Activated CD8-positive, alpha-beta memory T cell treated with anti-CD3 and anti-CD28 coated beads, Interleukin-2, amount 10 ng/mL, durations not matched to agents 7 days and 5 days (primary cell): ENCODE results near the gene DOCK7. TPM values are rescaled to one million over a fixed set of nuclear protein-coding genes. Genes with fewer than 3 reads are reported as not detected.
A peak's percentile ranks its signal among the peaks of the same experiment; 100 is the strongest.
"Not testable (repeated sequence)": the region's sequence is repeated elsewhere in the genome, so short reads cannot be mapped to it uniquely, and the experiment has no call there.

Experiments used
- ATAC-seq: fragments of 150-1000 bp; cut with Tn5 transposase; one replicate; pipeline ENCODE4 v1.10.0; 2021; ENCODE audit warnings: moderate library complexity
- CTCF ChIA-PET: fragments of 350-600 bp; sonication (Branson Sonifier 250); formaldehyde crosslinking; loops from one replicate; lab custom pipeline; 2021; ENCODE audit warnings: antibody characterized with exemption; lab: Charles Lee
- DNase-seq: peaks from one replicate; pipeline ENCODE4 v3.0.0-alpha.2; 2020
- H3K27ac Mint-ChIP-seq: one replicate; pipeline ENCODE4 v1.8.0; 2021; ENCODE audit warnings: mild to moderate bottlenecking, mixed read lengths
- H3K27me3 Mint-ChIP-seq: one replicate; pipeline ENCODE4 v1.8.0; 2021; ENCODE audit warnings: mixed read lengths
- H3K36me3 Mint-ChIP-seq: one replicate; pipeline ENCODE4 v1.8.0; 2021; ENCODE audit warnings: mild to moderate bottlenecking, mixed read lengths
- H3K4me1 Mint-ChIP-seq: one replicate; pipeline ENCODE4 v1.8.0; 2021; ENCODE audit warnings: mixed read lengths
- H3K4me3 Mint-ChIP-seq: one replicate; pipeline ENCODE4 v1.8.0; 2021; ENCODE audit warnings: mild to moderate bottlenecking, moderate library complexity, mixed read lengths
- H3K9me3 Mint-ChIP-seq: one replicate; pipeline ENCODE4 v1.8.0; 2022; ENCODE audit warnings: low read depth, mixed read lengths
- total RNA-seq, 2 experiments: library from RNA; stranded (reverse); gene quantifications; one replicate each; pipeline ENCODE4 v1.2.3, GENCODE V29; 2021

Gene DOCK7
- total RNA-seq, 2 experiments from 2014 or later, result 6.6 to 7.5 TPM

GRCh38 chr1:62682531-62682930 is 5.7 kb downstream of the DOCK7 start:
- Mint-ChIP-seq H3K36me3 (no peaks in the 10 kb centered on the region), H3K9me3 (no peaks in the 10 kb centered on the region), H3K4me1 (peaks cover 9% of the 10 kb centered on the region), H3K27me3 (peaks cover 13% of the 10 kb centered on the region), H3K4me3 (no peak overlapping the region), H3K27ac (no peak overlapping the region)
- ATAC-seq (no peak), DNase-seq (no peak)
- CTCF ChIA-PET, result no interaction called here

GRCh38 chr1:62680992-62681391 is 7.2 kb downstream of the DOCK7 start:
- ATAC-seq, H3K4me1 Mint-ChIP-seq, H3K27me3 Mint-ChIP-seq, CTCF ChIA-PET, DNase-seq, H3K9me3 Mint-ChIP-seq, H3K27ac Mint-ChIP-seq, H3K4me3 Mint-ChIP-seq, H3K36me3 Mint-ChIP-seq: not testable (repeated sequence)

GRCh38 chr1:62677822-62678221 is 10.4 kb downstream of the DOCK7 start:
- CTCF ChIA-PET, DNase-seq, H3K4me3 Mint-ChIP-seq, H3K27me3 Mint-ChIP-seq, H3K27ac Mint-ChIP-seq, H3K9me3 Mint-ChIP-seq, H3K36me3 Mint-ChIP-seq, ATAC-seq, H3K4me1 Mint-ChIP-seq: not testable (repeated sequence)

GRCh38 chr1:62676611-62677356 is 11.4 kb downstream of the DOCK7 start:
- DNase-seq (no peak), ATAC-seq (no peak)
- Mint-ChIP-seq H3K9me3 (no peaks in the 10 kb centered on the region), H3K27ac (no peak overlapping the region), H3K27me3 (peaks cover 2% of the 10 kb centered on the region), H3K4me3 (no peak overlapping the region), H3K4me1 (no peaks in the 10 kb centered on the region), H3K36me3 (no peaks in the 10 kb centered on the region)
- CTCF ChIA-PET, result no interaction called here

GRCh38 chr1:62673629-62674028 is 14.6 kb downstream of the DOCK7 start:
- Mint-ChIP-seq H3K9me3 (no peaks in the 10 kb centered on the region), H3K36me3 (no peaks in the 10 kb centered on the region), H3K27ac (no peak overlapping the region), H3K4me3 (no peak overlapping the region), H3K4me1 (no peaks in the 10 kb centered on the region), H3K27me3 (peaks cover 5% of the 10 kb centered on the region)
- DNase-seq (no peak), ATAC-seq (no peak)
- CTCF ChIA-PET, result interaction anchor here (0.6 kb wide), 1 partner anchor 498 kb away, joined by 3 read pairs; no protein-coding TSS in a partner anchor

- H3K27me3 Mint-ChIP-seq, result peaks cover 5% of the 10 kb centered on the region
- no peaks in the 10 kb centered on the region for H3K36me3 Mint-ChIP-seq
- H3K4me3 Mint-ChIP-seq, result no peak overlapping the region
- no peaks in the 10 kb centered on the region for H3K4me1 Mint-ChIP-seq
- DNase-seq (no peak), ATAC-seq (no peak)
- H3K27ac Mint-ChIP-seq, result no peak overlapping the region
- H3K9me3 Mint-ChIP-seq, result no peaks in the 10 kb centered on the region
- CTCF ChIA-PET, result interaction anchor here (0.6 kb wide), 1 partner anchor 83 kb away, joined by 3 read pairs; no protein-coding TSS in a partner anchor
Measured at GRCh38 chr1:62672029-62672428, 16.2 kb downstream of the DOCK7 start.

- Mint-ChIP-seq H3K9me3 (no peaks in the 10 kb centered on the region), H3K36me3 (peaks cover 2% of the 10 kb centered on the region), H3K27ac (no peak overlapping the region), H3K27me3 (no peaks in the 10 kb centered on the region), H3K4me3 (no peak overlapping the region), H3K4me1 (no peaks in the 10 kb centered on the region)
- ATAC-seq (no peak), DNase-seq (no peak)
- CTCF ChIA-PET, result no interaction called here
Measured at GRCh38 chr1:62654744-62655143, 33.4 kb downstream of the DOCK7 start.

GRCh38 chr1:62652387-62652786 is 35.8 kb downstream of the DOCK7 start:
- no peaks in the 10 kb centered on the region for H3K4me1 Mint-ChIP-seq
- H3K36me3 Mint-ChIP-seq, result peaks cover 2% of the 10 kb centered on the region
- ATAC-seq, result no peak
- H3K27me3 Mint-ChIP-seq, result no peaks in the 10 kb centered on the region
- CTCF ChIA-PET, result no interaction called here
- H3K4me3 Mint-ChIP-seq, result no peak overlapping the region
- DNase-seq, result no peak
- H3K27ac Mint-ChIP-seq, result no peak overlapping the region
- no peaks in the 10 kb centered on the region for H3K9me3 Mint-ChIP-seq

- Mint-ChIP-seq H3K27ac (no peak overlapping the region), H3K4me3 (no peak overlapping the region), H3K27me3 (no peaks in the 10 kb centered on the region), H3K36me3 (peaks cover 4% of the 10 kb centered on the region), H3K4me1 (no peaks in the 10 kb centered on the region), H3K9me3 (no peaks in the 10 kb centered on the region)
- ATAC-seq (no peak), DNase-seq (no peak)
- CTCF ChIA-PET, result no interaction called here
Measured at GRCh38 chr1:62643283-62643682, 44.9 kb downstream of the DOCK7 start.

- CTCF ChIA-PET, result no interaction called here
- no peak for ATAC-seq
- Mint-ChIP-seq H3K36me3 (peaks cover 4% of the 10 kb centered on the region), H3K4me1 (peaks cover 4% of the 10 kb centered on the region), H3K4me3 (no peak overlapping the region), H3K9me3 (no peaks in the 10 kb centered on the region), H3K27me3 (no peaks in the 10 kb centered on the region), H3K27ac (no peak overlapping the region)
- DNase-seq, result no peak
Measured at GRCh38 chr1:62637392-62638105, 50.6 kb downstream of the DOCK7 start.

GRCh38 chr1:62628506-62628905 is 59.7 kb downstream of the DOCK7 start:
- Mint-ChIP-seq H3K4me3 (no peak overlapping the region), H3K4me1 (peaks cover 9% of the 10 kb centered on the region), H3K36me3 (peaks cover 8% of the 10 kb centered on the region), H3K27me3 (no peaks in the 10 kb centered on the region), H3K9me3 (no peaks in the 10 kb centered on the region), H3K27ac (no peak overlapping the region)
- ATAC-seq (no peak), DNase-seq (no peak)
- CTCF ChIA-PET, result no interaction called here

GRCh38 chr1:62625415-62625814 is 62.8 kb downstream of the DOCK7 start:
- no peaks in the 10 kb centered on the region for H3K9me3 Mint-ChIP-seq
- no peaks in the 10 kb centered on the region for H3K27me3 Mint-ChIP-seq
- CTCF ChIA-PET, result interaction anchor here (1.3 kb wide), 1 partner anchor 12 kb away, joined by 4 read pairs; no protein-coding TSS in a partner anchor
- ATAC-seq, result peak; percentile 75
- no peak overlapping the region for H3K27ac Mint-ChIP-seq
- H3K4me3 Mint-ChIP-seq, result no peak overlapping the region
- H3K4me1 Mint-ChIP-seq, result peaks cover 13% of the 10 kb centered on the region
- peaks cover 6% of the 10 kb centered on the region for H3K36me3 Mint-ChIP-seq
- no peak for DNase-seq

- H3K36me3 Mint-ChIP-seq, result peaks cover 5% of the 10 kb centered on the region
Measured at GRCh38 chr1:62621907-62622306, 66.3 kb downstream of the DOCK7 start.

GRCh38 chr1:62613890-62614289 is 74.3 kb downstream of the DOCK7 start:
- ATAC-seq, result no peak
- H3K9me3 Mint-ChIP-seq, result no peaks in the 10 kb centered on the region
- H3K27ac Mint-ChIP-seq, result no peak overlapping the region
- CTCF ChIA-PET, result interaction anchor here (0.6 to 1.2 kb wide), 2 partner anchors 12 to 481 kb away, joined by 3 to 4 read pairs; no protein-coding TSS in a partner anchor
- DNase-seq, result no peak
- no peak overlapping the region for H3K4me3 Mint-ChIP-seq
- no peaks in the 10 kb centered on the region for H3K4me1 Mint-ChIP-seq
- H3K27me3 Mint-ChIP-seq, result no peaks in the 10 kb centered on the region
- no peaks in the 10 kb centered on the region for H3K36me3 Mint-ChIP-seq

More at GRCh38 chr1:62621907-62622306, 66.3 kb downstream of the DOCK7 start:
- Mint-ChIP-seq H3K4me3 (no peak overlapping the region), H3K4me1 (peaks cover 13% of the 10 kb centered on the region), H3K27ac (no peak overlapping the region), H3K27me3 (no peaks in the 10 kb centered on the region), H3K9me3 (no peaks in the 10 kb centered on the region)
- ATAC-seq (peak; percentile 83), DNase-seq (peak; percentile 40)
- CTCF ChIA-PET, result no interaction called here
